ENCODE data around the gene CSNK1G3. TPM values are rescaled to one million over a fixed set of nuclear protein-coding genes. Genes with fewer than 3 reads are reported as not detected.
"Not testable (repeated sequence)": the region's sequence is repeated elsewhere in the genome, so short reads cannot be mapped to it uniquely, and the experiment has no call there.

Gene CSNK1G3
- polyA plus RNA-seq (2011; rRNA removed) (9.8 and 21.7 TPM in 2 replicates), polyA minus RNA-seq (2011; rRNA and poly(A)+ RNA removed) (12.6 and 15.2 TPM in 2 replicates)

- no peak for TF ChIP-seq CTCF (IDR thresholded peaks at IDR 0.05; ENCODE audit: insufficient read depth, low read depth, low read length)
- POLR2A ChIA-PET: interaction anchor here (0.6 to 1.0 kb wide), 4 partner anchors 13 to 89 kb away, joined by 3 to 6 read pairs (median 4); partner anchors contain the start of gene CEP120
- Histone ChIP-seq H3K27me3 (ENCODE audit: control insufficient read depth, insufficient read depth, low read length) (0 out of 2 replicates have a peak, but pooled peaks cover 1% of the 10 kb centered on the region), H3K36me3 (ENCODE audit: control insufficient read depth, insufficient read depth, low read length) (no peaks in the 10 kb centered on the region), H3K4me3 (ENCODE audit: low read depth, low read length) (peak within 1 kb of the TSS; percentile 63)
- CTCF ChIA-PET: interaction anchor here (0.9 to 1.2 kb wide), 2 partner anchors 11 to 89 kb away, joined by 3 read pairs; partner anchors contain the start of gene CEP120
- DNase-seq (ENCODE audit: low read depth): peak; percentile 90
Measured at GRCh38 chr5:123511648-123512605, at the start of gene CSNK1G3. Gene CSNK1G3, plus strand, starts transcription at chr5:123512177. Its CDS starts 33,487 bp downstream, at chr5:123545664.

DNA sequence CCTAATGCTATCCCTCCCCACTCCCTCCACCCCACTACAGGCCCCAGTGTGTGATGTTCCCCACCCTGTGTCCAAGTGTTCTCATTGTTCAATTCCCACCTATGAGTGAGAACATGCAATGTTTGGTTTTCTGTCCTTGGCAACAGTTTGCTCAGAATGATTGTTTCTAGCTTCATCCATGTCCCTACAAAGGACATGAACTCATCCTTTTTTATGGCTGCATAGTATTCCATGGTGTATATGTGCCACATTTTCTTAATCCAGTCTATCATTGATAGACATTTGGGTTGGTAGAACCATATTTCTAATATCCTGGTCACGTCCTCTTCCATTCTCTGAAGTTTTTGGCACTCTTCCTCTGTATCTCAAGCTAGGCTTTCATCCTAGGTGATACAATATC, 45.1 kb upstream of the CSNK1G3 start:
- DNase-seq (ENCODE audit: low read depth); H3K4me3 ChIP-seq (ENCODE audit: low read depth, low read length); CTCF ChIA-PET; H3K36me3 ChIP-seq (ENCODE audit: control insufficient read depth, insufficient read depth, low read length); POLR2A ChIA-PET; H3K27me3 ChIP-seq (ENCODE audit: control insufficient read depth, insufficient read depth, low read length): not testable (repeated sequence)

DNA sequence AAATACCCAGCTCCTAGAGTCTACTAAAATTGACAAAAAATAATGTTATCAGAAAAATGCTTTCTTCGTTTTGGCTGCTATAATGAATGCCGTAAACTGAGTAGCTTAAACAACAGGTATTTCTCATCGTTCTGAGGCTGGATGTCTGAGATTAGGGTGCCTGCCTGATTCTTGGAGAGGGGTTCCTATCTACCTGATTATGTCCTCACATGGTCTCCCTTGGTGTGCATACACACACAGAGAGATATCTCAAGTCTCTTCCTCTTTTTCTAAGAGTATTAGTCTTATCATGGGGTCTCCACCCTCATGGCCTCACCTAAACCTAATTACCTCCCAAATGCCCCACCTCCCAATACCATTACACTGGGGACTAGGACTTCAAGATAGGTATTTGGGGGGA, 40.6 kb upstream of the CSNK1G3 start:
- no peak for TF ChIP-seq CTCF (IDR thresholded peaks at IDR 0.05; ENCODE audit: insufficient read depth, low read depth, low read length)
- ChIA-PET POLR2A (no interaction called here), CTCF (no interaction called here)
- Histone ChIP-seq H3K27me3 (ENCODE audit: control insufficient read depth, insufficient read depth, low read length) (no peaks in the 10 kb centered on the region), H3K4me3 (ENCODE audit: low read depth, low read length) (no peak overlapping the region), H3K36me3 (ENCODE audit: control insufficient read depth, insufficient read depth, low read length) (no peaks in the 10 kb centered on the region)
- no peak for DNase-seq (ENCODE audit: low read depth)

GRCh38 chr5:123472150-123472924, 39.6 kb upstream of the CSNK1G3 start:
- H3K27me3 ChIP-seq (ENCODE audit: control insufficient read depth, insufficient read depth, low read length): no peaks in the 10 kb centered on the region

GRCh38 chr5:123474228-123474627, 37.7 kb upstream of the CSNK1G3 start:
- DNase-seq (ENCODE audit: low read depth): no peak
- TF ChIP-seq CTCF (IDR thresholded peaks at IDR 0.05; ENCODE audit: insufficient read depth, low read depth, low read length): no peak
- ChIA-PET CTCF (no interaction called here), POLR2A (no interaction called here)
- no peaks in the 10 kb centered on the region for H3K27me3 ChIP-seq (ENCODE audit: control insufficient read depth, insufficient read depth, low read length)
- no peaks in the 10 kb centered on the region for H3K36me3 ChIP-seq (ENCODE audit: control insufficient read depth, insufficient read depth, low read length)
- H3K4me3 ChIP-seq (ENCODE audit: low read depth, low read length): no peak overlapping the region

More at GRCh38 chr5:123472150-123472924, 39.6 kb upstream of the CSNK1G3 start:
- H3K36me3 ChIP-seq (ENCODE audit: control insufficient read depth, insufficient read depth, low read length): no peaks in the 10 kb centered on the region
- no peak overlapping the region for H3K4me3 ChIP-seq (ENCODE audit: low read depth, low read length)
- CTCF ChIA-PET: no interaction called here
- POLR2A ChIA-PET: no interaction called here
- DNase-seq (ENCODE audit: low read depth): no peak
- TF ChIP-seq CTCF (IDR thresholded peaks at IDR 0.05; ENCODE audit: insufficient read depth, low read depth, low read length): no peak

Data from BJ (cell line).